ENCODE results near the gene KIF5A.

KIF5A gene

DNA sequence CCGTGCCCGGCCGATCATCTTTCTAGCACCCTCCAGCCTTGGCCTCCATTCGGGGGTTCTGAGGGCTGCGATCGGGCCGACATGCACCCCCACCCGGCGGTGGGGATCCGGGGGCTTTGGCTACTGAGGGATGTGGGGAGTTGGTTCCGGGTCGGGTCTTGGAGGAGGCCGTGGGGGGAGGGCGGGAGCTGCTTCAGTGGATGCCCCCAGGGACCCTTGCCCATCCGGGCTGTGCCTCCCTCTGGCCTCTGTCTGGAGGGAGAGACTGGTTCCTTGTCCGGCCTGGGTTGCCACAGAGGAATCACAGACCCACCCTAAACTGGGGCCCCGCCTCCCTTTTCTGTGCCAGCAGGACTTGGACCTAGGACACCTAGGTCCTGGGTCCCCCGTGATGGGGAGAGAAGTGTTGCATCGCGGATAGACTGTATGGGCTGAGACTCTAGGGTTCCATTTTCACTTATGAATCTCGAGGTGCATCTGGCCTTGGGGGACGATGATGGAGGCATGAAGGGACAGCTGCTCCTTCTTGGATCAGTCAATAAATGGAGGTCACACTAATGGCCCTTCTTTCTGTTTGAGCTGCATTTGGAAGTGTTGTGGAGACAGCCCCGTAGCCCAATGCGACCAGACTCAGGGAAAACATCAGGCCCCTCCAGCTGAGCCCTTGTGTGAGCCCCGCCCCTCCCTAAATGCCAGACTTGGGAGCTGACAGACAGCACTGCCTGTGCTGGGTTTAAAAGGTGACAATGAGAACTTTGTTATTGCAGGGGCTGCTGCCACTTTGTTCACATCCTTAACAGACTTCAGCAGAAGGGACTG is 55.4 kb downstream of the KIF5A start:
- in situ Hi-C loops (cut with HindIII; ENCODE audit: low sequenced_read_pairs) = no loop called here

DNA sequence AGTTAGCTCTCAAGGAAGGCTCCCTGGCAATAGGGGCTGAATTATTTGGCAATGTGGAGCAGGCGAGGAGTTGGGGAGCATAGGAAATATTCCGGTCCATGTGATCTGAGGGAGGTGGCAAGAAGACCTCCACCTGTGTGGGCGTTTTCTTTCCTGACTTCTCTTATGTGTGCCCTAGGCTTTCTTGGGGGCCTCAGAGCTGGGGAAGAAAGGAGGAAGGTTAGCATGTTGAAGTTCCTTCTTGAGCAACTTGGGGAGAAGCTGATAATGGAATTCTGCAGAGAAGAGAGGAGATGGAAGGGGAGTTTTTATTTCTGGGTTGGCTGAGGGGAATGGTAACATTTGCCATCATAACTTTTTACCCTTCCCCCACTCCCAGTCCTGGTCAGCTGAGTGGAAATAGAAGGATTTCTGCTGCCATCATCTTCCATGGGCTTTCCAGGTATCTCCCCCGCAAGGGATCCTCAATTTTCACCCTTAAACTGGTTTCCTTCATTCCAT is 56.0 kb downstream of the KIF5A start:
- in situ Hi-C loops (cut with HindIII; ENCODE audit: low sequenced_read_pairs) = no loop called here

DNA sequence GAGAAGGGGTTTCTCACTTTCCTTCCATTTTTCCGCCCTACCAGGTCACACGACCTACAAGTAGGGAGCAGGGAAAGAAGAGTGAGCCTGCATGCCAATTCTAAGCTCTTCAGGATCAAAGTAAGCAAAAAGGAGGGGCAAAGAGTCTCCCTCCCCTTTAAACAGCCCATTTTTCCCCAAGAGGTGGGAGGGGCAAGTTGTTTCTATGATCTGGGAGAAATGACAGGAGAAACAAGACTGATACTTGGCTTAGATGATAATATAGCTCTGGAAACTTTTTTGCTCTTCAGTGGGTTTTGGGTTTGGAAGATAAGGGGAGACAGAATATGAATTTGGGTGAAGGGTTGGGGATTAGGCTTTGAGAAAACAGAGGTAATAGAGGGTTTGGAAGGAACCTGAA is 56.6 kb downstream of the KIF5A start:
- in situ Hi-C loops (cut with HindIII; ENCODE audit: low sequenced_read_pairs) = no loop called here

DNA sequence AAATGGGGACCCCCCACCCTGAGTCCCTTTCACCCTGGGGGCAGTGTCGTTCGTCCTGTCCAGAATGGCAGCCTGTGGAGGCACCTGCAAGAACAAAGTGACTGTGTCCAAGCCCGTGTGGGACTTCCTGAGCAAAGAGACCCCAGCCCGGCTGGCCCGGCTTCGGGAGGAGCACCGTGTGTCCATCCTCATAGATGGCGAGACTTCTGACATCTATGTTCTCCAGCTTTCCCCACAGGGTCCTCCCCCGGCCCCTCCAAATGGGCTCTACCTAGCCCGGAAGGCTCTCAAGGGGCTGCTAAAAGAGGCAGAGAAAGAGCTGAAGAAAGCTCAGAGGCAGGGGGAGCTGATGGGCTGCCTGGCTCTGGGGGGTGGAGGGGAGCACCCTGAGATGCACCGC is 57.0 kb downstream of the KIF5A start:
- in situ Hi-C loops (cut with HindIII; ENCODE audit: low sequenced_read_pairs) = no loop called here

DNA sequence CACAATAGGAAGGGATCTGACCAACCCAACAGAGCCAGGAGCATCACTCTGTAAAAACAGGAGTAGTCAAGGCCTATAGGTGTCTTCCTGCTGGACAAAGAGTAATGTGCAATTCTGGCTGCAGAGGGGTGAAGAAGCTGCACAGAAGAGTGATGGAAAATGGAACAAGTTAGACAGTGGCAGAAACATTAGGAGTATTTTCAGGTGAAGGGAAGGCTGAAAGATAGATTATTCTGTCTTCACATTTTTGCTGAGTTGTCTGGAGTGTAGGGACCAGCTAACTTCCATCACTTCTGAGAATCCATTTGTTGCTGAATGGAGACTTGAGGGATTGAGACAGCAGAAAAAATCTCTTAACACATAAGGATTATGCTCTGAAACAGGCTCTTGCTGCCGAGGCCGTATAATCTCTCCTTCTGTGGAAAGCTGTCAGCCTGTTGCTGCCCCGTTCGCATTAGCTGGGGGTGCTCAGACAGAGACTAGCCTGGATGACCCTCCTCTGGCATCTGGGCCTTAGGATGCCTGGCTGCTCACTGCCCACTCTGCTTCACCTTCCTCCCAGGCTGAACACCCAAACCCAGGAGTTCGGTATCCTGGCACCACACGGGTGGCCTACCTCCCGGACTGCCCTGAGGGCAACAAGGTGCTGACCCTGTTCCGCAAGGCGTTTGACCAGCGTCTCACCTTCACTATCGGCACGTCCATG is 58.3 kb downstream of the KIF5A start:
- in situ Hi-C loops (cut with HindIII; ENCODE audit: low sequenced_read_pairs) = no loop called here

DNA sequence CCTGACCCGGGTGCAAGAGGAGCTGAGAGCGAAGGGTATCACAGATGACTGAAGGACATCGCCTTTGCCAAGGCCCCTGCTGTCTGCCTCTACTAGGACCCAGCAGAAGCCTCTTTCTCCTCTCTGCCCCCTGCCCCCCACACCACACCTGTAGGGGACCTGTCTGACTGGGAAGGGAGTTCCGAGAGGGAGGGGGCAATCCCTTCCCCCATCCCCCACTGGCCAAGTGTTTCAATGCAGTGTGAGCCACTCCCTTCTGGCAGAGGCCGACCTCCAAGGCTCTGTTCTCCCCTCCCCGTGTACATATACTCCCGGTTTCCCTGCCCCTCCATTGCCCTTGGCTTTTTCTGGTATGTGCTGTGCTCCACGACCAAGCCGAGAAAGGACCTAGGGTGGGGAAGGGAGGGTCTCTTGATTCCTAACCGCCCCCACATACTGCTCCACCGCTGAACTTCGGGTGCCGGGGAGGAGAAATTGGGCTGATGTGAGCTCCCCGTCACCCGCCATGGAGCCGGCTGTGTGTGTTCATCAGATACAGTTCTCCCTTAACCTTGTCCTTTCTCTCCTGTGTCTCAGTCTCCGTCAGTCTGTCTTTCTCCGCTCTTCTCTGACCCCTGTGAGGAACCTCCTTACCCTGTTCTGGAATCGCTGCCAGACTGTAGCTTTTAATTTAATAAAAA is 59.4 kb downstream of the KIF5A start:
- in situ Hi-C loops (cut with HindIII; ENCODE audit: low sequenced_read_pairs) = no loop called here

DNA sequence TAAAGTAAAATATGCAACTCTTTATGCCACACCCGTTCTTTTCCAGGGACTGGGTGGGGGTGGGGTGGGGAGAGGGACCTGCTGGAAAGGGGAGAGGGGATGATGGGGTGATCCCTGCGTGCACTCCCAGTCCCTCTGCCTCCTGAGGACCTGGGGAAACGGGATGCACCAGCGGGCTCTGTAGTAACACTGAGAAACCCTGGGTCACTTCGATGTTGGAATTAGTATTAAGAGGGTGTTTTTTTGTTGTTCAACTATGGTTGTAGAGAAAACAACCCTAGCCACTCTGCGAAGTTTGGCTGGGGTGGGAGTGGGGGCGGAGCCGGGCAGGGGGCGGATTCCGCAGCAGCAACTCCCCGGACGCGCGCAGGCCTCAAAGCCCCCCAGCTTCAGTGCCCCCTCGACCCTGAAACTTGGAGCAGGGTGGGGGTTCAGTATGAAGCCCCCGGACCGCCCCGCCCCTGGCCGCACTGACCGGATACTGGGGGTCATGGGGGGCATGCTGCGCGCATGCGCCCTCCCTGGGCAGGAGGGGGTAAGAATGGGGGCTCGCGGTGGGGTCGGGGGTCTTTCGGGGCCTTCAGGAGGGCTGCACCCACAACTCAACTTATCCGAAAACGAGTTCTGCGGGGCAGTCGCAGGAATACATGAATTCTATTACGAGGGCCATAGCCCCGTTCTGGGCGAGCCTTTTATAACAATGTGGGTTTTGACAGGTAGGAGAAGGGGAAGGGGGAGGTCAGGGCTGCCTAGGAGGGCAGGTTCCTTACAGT is 60.1 kb downstream of the KIF5A start:
- in situ Hi-C loops (cut with HindIII; ENCODE audit: low sequenced_read_pairs) = no loop called here

DNA sequence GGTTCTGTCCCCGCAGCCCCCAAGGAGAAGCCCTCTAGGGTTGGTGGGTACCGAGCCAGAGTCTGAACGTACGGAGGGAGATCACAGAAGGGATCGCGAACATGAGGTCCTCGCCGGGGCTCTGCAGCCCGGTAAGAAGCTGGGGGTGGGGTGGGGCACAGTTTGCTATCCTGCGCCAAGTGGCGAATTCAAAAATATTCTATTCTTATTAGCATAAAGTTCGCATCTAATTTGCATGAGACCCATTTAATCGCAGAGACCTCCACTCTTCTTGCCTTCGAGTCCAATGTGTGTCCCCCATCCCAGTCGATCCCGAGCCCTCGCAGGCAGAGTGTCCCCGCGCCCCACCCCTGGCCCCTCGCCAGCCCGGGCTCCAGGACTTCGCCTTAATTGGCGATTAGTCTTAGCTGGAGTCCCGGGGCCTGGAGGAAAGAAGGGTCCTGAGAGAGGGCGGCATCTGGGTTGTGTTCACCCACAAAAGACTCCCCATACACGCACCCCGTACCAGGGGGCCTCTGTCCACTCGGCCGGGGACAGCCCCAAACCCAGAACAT is 60.8 kb downstream of the KIF5A start:
- in situ Hi-C loops (cut with HindIII; ENCODE audit: low sequenced_read_pairs) = no loop called here

DNA sequence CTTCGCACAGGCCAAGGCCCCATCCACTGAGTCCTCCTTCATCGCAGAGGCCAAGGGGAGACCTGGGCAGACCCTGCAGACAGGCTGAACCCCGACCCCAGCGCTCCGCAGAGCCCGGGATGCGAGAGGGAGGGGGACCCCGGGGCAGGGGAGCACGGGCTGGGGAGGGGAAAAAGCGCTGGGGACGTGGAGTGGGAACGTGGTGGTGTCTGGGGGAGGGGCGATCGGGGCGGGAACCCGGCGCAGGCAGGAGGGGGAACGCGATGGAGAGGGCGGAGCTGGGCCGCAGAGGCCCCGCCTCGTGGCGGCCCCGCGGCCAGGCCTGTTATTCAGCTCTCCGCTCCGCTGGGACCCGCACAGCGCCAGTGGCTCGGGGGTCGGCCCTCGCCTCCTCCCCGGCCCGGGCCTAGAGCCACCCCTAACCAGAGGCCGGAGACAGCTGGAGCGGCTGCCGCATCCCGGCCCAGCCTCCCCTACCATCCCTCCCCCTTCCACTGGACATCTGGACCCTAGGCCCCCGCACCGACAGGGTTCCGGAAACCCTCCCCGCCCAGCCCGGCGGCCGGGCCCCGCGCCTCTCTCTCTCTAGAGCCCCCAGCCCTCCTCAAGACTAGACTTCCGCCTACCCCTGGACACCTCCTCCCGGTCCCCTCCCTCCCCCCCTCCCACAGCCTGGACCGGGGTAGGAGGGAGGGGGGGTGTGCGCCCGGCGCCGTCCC is 61.4 kb downstream of the KIF5A start, which contains the start of gene ARHGEF25:
Gene ARHGEF25, plus strand, starts transcription at position 328 of the 719 bp plus-strand sequence. CDS start 460 bp downstream, outside the sequence.
- in situ Hi-C loops (cut with HindIII; ENCODE audit: low sequenced_read_pairs) = no loop called here

DNA sequence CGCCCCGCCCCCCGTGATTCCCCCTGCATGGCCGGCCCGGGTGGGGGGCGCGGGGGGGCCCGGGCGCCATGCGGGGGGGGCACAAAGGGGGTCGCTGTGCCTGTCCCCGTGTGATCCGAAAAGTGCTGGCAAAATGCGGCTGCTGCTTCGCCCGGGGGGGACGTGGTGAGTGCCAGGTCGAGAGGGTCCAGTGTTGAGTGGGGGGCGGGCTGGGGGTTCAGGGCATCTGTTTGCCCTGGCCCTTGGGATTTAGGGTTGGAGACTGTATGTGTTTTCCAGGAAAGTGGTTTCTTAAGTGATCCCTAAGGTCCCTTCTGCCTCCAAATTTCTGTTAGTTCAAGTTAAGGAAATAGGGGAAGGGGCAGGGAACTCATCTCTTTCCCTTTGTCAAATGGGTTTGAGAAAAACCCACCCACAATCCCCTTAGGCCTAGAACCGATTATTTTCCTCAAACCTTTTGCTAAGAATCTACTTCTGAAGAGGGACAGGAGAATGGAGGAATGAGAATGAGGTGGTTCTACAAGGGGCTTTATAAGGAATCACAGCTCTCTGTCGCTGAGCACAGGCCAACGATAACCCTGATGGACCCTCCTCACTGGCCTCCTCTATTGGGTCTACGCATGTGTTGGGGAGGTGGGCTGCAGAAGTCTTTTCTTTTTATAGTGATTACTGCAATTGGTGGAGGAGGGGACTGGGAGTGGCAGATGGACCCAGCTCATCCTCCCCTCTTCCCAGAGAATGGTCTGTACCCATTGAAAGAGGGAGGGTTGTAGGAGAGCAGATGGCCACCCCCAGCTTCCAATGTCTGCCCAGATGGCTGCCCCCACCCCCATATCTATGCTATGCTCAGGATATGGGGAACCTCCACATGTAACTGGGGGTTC is 62.2 kb downstream of the KIF5A start:
- in situ Hi-C loops (cut with HindIII; ENCODE audit: low sequenced_read_pairs) = no loop called here

DNA sequence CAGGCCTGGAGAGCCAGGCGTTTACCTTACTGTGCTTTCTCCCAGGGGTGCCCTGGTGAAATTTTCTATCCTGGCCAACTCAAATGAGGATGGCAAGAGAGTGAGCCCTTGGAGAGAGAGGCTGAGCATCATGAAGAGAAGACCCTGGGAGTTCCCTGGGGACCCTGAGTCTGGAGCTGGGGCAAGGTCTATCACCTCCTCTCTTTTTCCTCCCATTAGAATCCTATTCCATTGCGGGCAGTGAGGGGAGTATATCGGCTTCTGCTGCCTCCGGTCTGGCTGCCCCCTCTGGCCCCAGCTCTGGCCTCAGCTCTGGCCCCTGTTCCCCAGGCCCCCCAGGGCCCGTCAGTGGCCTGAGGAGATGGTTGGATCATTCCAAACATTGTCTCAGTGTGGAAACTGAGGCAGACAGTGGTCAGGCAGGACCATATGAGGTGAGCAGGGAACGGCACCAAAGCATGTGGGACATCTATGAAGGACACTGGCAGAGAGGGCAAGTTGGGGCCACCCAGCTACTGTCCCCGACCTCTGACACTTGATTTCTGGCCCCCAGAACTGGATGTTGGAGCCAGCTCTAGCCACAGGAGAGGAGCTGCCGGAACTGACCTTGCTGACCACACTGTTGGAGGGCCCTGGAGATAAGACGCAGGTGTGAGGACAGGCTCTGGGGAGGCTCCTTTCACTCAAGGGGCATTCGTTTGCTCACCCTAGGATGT is 63.0 kb downstream of the KIF5A start:
- in situ Hi-C loops (cut with HindIII; ENCODE audit: low sequenced_read_pairs) = no loop called here

DNA sequence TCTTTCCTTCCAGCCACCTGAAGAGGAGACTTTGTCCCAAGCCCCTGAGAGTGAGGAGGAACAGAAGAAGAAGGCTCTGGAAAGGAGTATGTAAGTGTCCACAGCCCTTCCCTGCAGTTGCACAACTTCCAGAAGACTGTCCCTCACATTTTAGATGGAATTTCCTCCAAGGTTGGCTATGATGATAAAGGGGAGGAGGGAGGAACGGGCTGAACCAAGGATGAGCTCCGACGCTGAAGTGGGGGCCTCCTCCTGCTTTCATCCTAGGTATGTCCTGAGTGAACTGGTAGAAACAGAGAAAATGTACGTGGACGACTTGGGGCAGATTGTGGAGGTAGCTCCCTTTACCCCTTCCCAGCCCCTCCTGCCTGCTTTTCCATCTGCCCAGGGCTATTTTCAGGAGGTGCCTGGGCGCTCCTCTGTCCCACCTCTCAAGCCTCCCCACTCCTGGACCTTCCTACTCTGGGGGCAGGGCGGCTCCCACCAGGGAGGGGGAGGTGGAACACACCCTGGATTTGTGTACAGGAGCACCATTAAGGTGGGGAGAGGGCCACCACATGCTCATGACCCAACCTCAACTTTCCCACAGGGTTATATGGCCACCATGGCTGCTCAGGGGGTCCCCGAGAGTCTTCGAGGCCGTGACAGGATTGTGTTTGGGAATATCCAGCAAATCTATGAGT is 63.7 kb downstream of the KIF5A start:
- in situ Hi-C loops (cut with HindIII; ENCODE audit: low sequenced_read_pairs) = no loop called here

DNA sequence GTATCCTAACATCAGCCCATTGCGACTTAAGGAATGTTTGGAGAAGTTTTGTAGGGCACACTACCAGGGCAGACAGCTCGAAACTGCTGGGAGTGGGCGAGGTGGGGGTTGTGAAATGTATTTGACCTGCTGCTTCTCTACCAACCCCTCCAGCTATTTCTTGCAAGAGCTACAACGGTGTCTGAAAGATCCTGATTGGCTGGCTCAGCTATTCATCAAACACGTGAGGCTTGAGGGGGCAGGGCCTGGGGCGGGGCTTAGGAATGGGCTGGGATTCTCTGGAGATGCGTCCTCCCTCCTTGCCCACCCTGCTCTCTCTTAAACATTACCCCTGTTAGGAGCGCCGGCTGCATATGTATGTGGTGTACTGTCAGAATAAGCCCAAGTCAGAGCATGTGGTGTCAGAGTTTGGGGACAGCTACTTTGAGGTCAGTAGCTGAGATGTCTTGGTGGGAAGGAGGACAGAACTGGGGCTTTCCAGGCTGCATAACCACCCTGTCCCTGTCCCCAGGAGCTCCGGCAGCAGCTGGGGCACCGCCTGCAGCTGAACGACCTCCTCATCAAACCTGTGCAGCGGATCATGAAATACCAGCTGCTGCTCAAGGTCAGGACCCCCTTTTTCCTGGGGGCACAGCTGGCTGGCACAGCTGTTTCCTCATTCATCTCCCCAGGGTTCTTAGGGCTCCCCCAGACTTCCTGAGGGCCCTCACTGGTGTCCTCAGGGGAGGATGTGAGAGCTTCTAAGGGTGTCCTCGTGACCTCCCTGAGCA is 64.5 kb downstream of the KIF5A start:
- in situ Hi-C loops (cut with HindIII; ENCODE audit: low sequenced_read_pairs) = no loop called here

DNA sequence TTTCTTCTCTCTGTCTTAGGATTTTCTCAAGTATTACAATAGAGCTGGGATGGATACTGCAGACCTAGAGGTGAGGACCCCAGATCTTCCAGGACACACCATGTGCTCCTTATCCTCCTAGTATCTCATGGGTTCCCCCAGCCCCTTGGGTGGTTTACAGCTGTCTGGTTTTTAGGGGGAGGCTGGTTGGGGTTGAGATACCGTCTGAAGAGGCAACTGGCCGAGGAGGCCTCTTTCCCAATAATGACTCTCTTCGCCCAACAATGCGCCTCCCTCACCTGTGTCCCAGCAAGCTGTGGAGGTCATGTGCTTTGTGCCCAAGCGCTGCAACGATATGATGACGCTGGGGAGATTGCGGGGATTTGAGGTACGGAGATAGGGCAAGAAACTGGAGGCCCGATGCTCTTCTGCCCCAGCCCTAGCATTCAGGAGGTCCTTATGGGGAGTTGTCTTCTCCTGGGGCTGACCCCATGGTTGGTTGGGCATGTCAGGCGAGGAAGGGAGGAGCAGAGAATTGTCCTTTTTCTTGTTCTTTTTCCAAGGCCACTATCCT is 65.2 kb downstream of the KIF5A start:
- in situ Hi-C loops (cut with HindIII; ENCODE audit: low sequenced_read_pairs) = no loop called here

DNA sequence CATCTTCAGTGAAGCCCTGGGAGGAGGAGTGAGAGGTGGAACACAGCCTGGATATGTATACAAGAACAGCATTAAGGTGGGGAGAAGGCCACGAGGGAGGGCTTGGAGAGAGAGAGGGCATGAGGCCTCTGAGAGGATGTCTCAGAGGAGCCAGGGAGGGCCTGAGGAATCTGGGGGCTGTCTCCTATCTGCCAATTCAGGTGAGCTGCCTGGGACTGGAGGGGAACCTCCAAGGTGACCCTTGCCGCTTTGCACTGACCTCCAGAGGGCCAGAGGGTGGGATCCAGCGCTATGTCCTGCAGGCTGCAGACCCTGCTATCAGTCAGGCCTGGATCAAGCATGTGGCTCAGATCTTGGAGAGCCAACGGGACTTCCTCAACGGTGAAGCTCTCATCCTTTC is 65.8 kb downstream of the KIF5A start:
- in situ Hi-C loops (cut with HindIII; ENCODE audit: low sequenced_read_pairs) = no loop called here

DNA sequence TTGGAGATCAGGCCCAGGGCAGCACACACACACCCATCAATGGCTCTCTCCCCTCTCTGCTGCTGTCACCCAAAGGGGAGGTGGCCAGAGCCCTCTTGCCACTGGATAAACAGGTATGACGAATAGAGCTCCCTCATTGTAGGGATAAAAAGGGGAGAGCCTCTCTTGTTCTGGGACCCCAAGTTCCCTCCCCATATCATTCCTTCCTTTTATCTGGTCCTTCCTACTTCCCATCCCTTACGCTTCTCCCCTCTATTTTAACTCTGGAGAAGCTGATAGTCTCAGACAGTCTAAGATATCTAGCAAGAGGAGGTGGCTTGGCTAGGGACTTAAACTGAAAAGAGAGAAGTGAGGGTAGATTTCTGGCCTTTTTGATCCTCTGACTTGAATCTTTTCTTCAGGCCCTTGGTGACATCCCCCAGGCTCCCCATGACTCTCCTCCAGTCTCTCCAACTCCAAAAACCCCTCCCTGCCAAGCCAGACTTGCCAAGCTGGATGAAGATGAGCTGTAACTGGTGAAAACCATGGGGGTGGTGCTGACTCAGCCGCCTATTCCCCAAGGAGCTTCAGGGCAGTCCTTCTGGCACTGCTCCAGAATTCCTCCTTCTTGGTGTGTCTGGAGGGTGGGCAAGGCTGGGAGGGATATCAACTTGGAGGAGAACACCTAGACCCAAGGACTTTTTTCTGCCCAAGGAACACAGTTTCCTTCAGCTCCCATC is 66.7 kb downstream of the KIF5A start:
- in situ Hi-C loops (cut with HindIII; ENCODE audit: low sequenced_read_pairs) = no loop called here
